SK-N-SH (cell line): ENCODE results near the gene CYP2W1. TPM values are rescaled to one million over a fixed set of nuclear protein-coding genes. Genes with fewer than 3 reads are reported as not detected.

ENCODE experiments used
- CTCF ChIA-PET: fragments of 300-600, 350-600 bp; formaldehyde crosslinking; extraction: SDS; loops from one replicate; lab custom pipeline; 2021; lab: Yijun Ruan, JAX
- POLR2A ChIA-PET: fragments of 350-600 bp; sonication (Branson Sonifier 250); formaldehyde crosslinking; extraction: SDS; loops from one replicate; lab custom pipeline; 2020; ENCODE audit warnings: antibody characterized with exemption, inconsistent platforms; lab: Yijun Ruan, JAX
- DNase-seq: peaks from one replicate; pipeline ENCODE4 v3.0.0; 2012
- H2AFZ ChIP-seq: fragments of 200-600 bp; sonication (generic); 2 replicates; pipeline ENCODE4 v1.8.1; 2016; ENCODE audit warnings: antibody characterized with exemption, mild to moderate bottlenecking, low read depth
- H3F3A ChIP-seq: fragments of 200-600 bp; sonication (generic); replicated peaks from 2 replicates; pipeline ENCODE3; 2016; ENCODE audit warnings: antibody characterized with exemption, mild to moderate bottlenecking; ENCODE audit not compliant: insufficient read depth
- H3K27ac ChIP-seq, 2 experiments: fragments of 200-500 bp in 1 of 2; fragments of 200-600 bp in 1 of 2; sonication (Bioruptor generic) in 1 of 2; sonication (generic), shearing (Covaris generic) in 1 of 2; 2 replicates each; pipeline versions ENCODE4 v1.5.1 to v1.6.1; 2014 to 2016; ENCODE audit warnings: low read depth in 2 of 2, inconsistent platforms in 1 of 2, low read length in 1 of 2, mild to moderate bottlenecking in 1 of 2, mixed read lengths in 1 of 2
- H3K27me3 ChIP-seq: fragments of 200-600 bp; sonication (generic), shearing (Covaris generic); 2 replicates; pipeline ENCODE4 v1.6.1; 2016; ENCODE audit warnings: mixed run types; ENCODE audit not compliant: insufficient read depth
- H3K36me3 ChIP-seq, 2 experiments: fragments of 200-500 bp in 1 of 2; fragments of 200-600 bp in 1 of 2; sonication (Bioruptor generic) in 1 of 2; sonication (generic) in 1 of 2; replicated peaks in 1 of 2; 2 replicates each; pipeline versions ENCODE3 to v1.5.1; 2014 to 2016; ENCODE audit warnings: low read length in 1 of 2, mild to moderate bottlenecking in 1 of 2; ENCODE audit not compliant: insufficient read depth in 2 of 2, control insufficient read depth in 1 of 2
- H3K4me1 ChIP-seq, 2 experiments: fragments of 200-500 bp in 1 of 2; fragments of 200-600 bp in 1 of 2; sonication (Bioruptor generic) in 1 of 2; sonication (generic), shearing (Covaris generic) in 1 of 2; 2 replicates each; pipeline versions ENCODE4 v1.5.1 to v1.6.1; 2014 to 2016; ENCODE audit warnings: low read depth in 1 of 2, low read length in 1 of 2, mixed run types in 1 of 2; ENCODE audit not compliant: insufficient read depth in 2 of 2, control insufficient read depth in 1 of 2
- H3K4me2 ChIP-seq: fragments of 200-600 bp; sonication (generic), shearing (Covaris generic); 2 replicates; pipeline ENCODE4 v1.6.1; 2017; ENCODE audit warnings: mixed run types
- H3K4me3 ChIP-seq, 2 experiments: fragments of 200-500 bp in 1 of 2; fragments of 200-600 bp in 1 of 2; sonication (Bioruptor generic) in 1 of 2; sonication (generic), shearing (Covaris generic) in 1 of 2; 2 replicates each; pipeline versions ENCODE4 v1.5.1 to v1.8.1; 2014 to 2016; ENCODE audit warnings: low read depth in 2 of 2, inconsistent platforms in 1 of 2, low read length in 1 of 2, mild to moderate bottlenecking in 1 of 2, mixed read lengths in 1 of 2, moderate library complexity in 1 of 2
- H3K79me2 ChIP-seq: fragments of 200-600 bp; sonication (generic); 2 replicates; pipeline ENCODE4 v1.8.1; 2017; ENCODE audit warnings: mild to moderate bottlenecking; ENCODE audit not compliant: insufficient read depth
- H3K9ac ChIP-seq: fragments of 200-600 bp; sonication (generic); 2 replicates; pipeline ENCODE4 v1.6.1; 2017; ENCODE audit warnings: mixed run types
- H3K9me2 ChIP-seq: fragments of 200-600 bp; sonication (generic); 2 replicates; pipeline ENCODE4 v1.6.1; 2017; ENCODE audit warnings: mixed run types
- H3K9me3 ChIP-seq: fragments of 200-600 bp; sonication (generic); 2 replicates; pipeline ENCODE4 v1.6.1; 2017; ENCODE audit warnings: mixed run types, mild to moderate bottlenecking, moderate library complexity
- H4K20me1 ChIP-seq: fragments of 200-600 bp; sonication (generic); 2 replicates; pipeline ENCODE4 v1.6.1; 2017; ENCODE audit warnings: mild to moderate bottlenecking, mixed run types; ENCODE audit not compliant: insufficient read depth
- CHD2 ChIP-seq: fragments of 150-350 bp; IDR thresholded peaks from 2 replicates; pipeline ENCODE4 v1.6.1; 2018; ENCODE audit warnings: low read length; ENCODE audit not compliant: partially characterized antibody
- FOSL2 ChIP-seq: IDR thresholded peaks from 2 replicates; pipeline ENCODE4 v1.4.0; 2012; ENCODE audit warnings: low read depth, mild to moderate bottlenecking, moderate library complexity, borderline replicate concordance
- FOXM1 ChIP-seq: IDR thresholded peaks from 2 replicates; pipeline ENCODE4 v1.4.0; 2012; ENCODE audit warnings: low read depth, mild to moderate bottlenecking
- GABPA ChIP-seq: IDR thresholded peaks from 2 replicates; pipeline ENCODE4 v1.4.0; 2012; ENCODE audit warnings: low read depth, mild to moderate bottlenecking
- GATA2 ChIP-seq: sonication (generic); formaldehyde crosslinking; IDR thresholded peaks from 2 replicates; pipeline ENCODE4 v1.5.0; 2020; ENCODE audit warnings: mild to moderate bottlenecking, missing genetic modification reagents
- RAD21 ChIP-seq: IDR thresholded peaks from 2 replicates; pipeline ENCODE4 v1.6.1; 2012; ENCODE audit warnings: mild to moderate bottlenecking, low read length
- SIN3A ChIP-seq: IDR thresholded peaks from 2 replicates; pipeline ENCODE4 v1.6.1; 2012; ENCODE audit warnings: low read depth, mild to moderate bottlenecking, low read length, moderate library complexity, borderline replicate concordance
- TCF12 ChIP-seq: IDR thresholded peaks from 2 replicates; pipeline ENCODE4 v1.4.0; 2012
- WGBS: methylation state at CpG from one replicate; pipeline ENCODE4 v1.1.6; 2017; ENCODE audit warnings: low lambda C conversion rate; 5-methylcytosine and 5-hydroxymethylcytosine counted together
- polyA plus RNA-seq, 3 experiments: library from polyadenylated mRNA; depleted of rRNA; stranded (reverse); fragments of >200 nt; gene quantifications; 2 replicates each; pipeline ENCODE4 v1.2.3, GENCODE V29; 2012
- TF ChIP-seq, protein P1 (sequence below): IDR thresholded peaks from 2 replicates; pipeline ENCODE4 v1.4.0; 2012; ENCODE audit warnings: low read depth, borderline replicate concordance
- TF ChIP-seq, protein P2 (sequence below): fragments of 150-350 bp; IDR thresholded peaks from 2 replicates; pipeline ENCODE4 v1.6.1; 2017; ENCODE audit warnings: antibody characterized with exemption, low read length, low read depth, borderline replicate concordance

Gene CYP2W1
- polyA plus RNA-seq, 1 of the 3 experiments (the other 2 are of a cell fraction) = 0.10 TPM

DNA sequence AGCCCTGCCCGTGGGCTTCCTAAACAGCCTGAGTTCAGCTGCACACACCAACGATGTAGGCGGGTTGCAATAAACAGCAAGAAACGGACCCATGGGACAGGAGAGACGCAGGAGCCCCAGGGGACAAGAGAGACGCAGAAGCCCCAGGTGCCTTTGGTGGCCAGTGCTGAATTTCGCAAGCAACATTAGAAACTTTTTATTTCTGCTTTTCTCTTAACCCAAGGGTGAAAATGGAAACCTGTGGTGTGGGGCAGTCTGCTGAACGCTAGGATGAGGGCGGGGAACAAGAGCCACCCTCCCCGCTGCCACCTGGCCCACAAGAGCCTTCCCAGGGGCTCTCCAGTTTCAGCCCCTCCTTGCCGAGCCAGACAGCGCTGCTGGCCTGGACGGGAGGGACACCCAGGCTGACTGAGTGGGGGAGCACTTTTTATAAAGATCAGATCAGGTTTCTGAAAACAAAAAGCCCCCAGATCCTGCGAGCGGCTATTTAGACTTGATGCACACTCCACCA, 41.4 kb downstream of the CYP2W1 start (continued):
- no peak for TF ChIP-seq FOSL2

DNA sequence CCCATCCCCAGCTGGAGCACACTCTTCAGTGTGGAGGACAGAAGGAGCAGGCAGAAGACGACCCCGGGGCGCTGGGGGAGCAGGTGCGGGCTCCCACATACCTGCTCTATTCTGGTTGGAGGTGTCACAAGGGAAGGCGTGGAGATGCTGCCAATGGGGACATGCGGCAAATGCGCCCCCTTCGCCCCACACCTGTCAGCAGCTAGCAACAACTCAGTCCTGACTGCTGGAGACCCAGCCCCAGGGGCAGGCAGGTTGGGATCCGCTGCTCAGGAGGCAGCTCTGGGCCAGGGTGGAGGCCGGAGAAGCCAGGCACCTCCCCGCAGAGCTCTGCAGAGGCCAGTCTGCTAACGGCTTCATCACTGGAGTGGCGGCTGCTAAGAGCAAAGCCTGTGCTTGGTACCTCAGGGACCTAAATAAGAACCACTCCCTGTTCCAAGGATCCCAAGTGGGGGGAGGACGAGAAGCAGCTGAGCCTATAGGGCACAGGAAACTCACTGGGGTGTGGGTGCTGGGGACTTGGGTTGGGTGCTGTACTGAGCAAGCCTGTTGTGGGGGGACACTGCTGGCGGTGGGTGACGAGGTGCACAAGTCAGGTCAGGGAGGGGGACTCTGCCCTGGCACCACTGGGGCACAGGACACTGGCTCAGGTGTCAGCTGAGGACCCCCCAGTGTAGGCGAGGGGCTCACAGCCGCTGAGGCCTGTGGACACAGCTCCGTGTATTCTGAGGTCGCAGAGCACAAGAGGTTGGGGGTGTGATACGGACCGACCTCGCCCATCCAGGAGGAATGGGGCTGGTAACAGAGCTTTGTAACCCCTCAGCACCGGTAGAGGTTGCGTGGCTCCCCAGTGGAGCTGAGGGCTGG, 42.1 kb downstream of the CYP2W1 start:
- no peak for TF ChIP-seq GABPA
- TF ChIP-seq, protein P1, sequence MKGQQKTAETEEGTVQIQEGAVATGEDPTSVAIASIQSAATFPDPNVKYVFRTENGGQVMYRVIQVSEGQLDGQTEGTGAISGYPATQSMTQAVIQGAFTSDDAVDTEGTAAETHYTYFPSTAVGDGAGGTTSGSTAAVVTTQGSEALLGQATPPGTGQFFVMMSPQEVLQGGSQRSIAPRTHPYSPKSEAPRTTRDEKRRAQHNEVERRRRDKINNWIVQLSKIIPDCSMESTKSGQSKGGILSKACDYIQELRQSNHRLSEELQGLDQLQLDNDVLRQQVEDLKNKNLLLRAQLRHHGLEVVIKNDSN = no peak
- TF ChIP-seq TCF12 = no peak
- TF ChIP-seq GATA2 (CRISPR knock-in tag) = no peak
- no peak for TF ChIP-seq RAD21
- no peak for TF ChIP-seq FOSL2
- Histone ChIP-seq H3K27ac (no peak overlapping the region), H3K79me2 (peaks cover 80% of the 10 kb centered on the region), H3F3A (peaks cover 13% of the 10 kb centered on the region), H3K4me2 (no peak overlapping the region; the same call in 1 of the 2 replicates), H3K9ac (no peak overlapping the region), H3K4me3 (no peak overlapping the region), H4K20me1 (peaks cover 77% of the 10 kb centered on the region), H3K36me3 (peaks cover 33 to 36% of the 10 kb centered on the region in 2 experiments), H3K9me2 (no peaks in the 10 kb centered on the region), H2AFZ (no peak overlapping the region), H3K9me3 (no peaks in the 10 kb centered on the region), H3K27me3 (no peaks in the 10 kb centered on the region), H3K4me1 (peaks cover 11 to 14% of the 10 kb centered on the region in 2 experiments; a peak in 3 of 4 replicates)
- WGBS = 93% methylated on average over 19 of the region's 25 CpGs
- ChIA-PET POLR2A (interaction anchor here (0.8 kb wide), 1 partner anchor 10 kb away, joined by 3 read pairs; no protein-coding TSS in a partner anchor), CTCF (interaction anchor here (1.6 to 8.8 kb wide), 5 partner anchors 20 to 119 kb away, joined by 6 to 101 read pairs (median 8); partner anchors contain the start of gene GPR146)
- DNase-seq = no peak

DNA sequence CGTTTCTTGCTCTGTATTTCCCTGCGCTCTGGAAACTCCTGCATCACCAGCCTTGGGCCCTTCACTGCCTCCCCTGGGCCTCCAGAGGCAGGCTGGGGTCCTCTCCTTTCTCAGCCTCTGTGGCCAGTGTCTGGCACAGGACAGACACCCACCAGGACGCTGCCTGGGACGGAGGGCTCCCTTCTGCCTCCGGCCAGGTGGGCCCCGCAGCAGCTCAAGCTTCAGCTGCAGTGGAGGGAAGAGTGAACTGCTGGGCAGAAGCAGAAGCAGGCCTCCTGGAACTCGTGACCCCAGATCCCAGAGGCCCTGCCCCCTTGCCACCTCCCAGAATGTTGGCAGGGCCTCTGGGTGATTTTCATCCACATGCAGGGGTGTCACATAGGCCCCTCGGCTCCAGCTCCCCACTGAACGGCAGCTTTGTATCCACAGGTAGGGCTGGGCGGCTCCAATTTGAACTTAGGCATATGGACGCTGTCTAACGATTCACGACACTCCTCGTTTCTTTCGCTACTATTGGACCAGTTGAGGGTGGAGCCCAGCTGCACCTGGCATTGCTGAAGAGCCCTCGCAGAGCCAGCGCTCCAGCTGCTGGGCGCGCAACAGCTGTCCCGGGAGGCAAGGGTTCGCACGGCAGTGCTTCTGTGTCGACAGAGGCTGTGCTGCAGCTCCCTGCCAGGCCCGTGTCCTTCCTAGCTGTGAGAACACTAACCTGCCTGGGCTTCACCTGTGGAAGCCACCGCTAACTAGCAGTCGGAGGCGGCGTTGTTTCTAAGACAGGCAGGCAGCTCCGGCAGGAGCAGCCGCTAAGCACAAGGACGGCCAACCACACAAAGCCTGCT, 43.0 kb downstream of the CYP2W1 start:
- H3K4me3 ChIP-seq = no peak overlapping the region
- peaks cover 30 to 33% of the 10 kb centered on the region in 2 experiments for H3K36me3 ChIP-seq
- WGBS = 97% methylated on average over 21 of the region's 31 CpGs
- no peaks in the 10 kb centered on the region for H3K9me3 ChIP-seq
- TF ChIP-seq, protein P2, sequence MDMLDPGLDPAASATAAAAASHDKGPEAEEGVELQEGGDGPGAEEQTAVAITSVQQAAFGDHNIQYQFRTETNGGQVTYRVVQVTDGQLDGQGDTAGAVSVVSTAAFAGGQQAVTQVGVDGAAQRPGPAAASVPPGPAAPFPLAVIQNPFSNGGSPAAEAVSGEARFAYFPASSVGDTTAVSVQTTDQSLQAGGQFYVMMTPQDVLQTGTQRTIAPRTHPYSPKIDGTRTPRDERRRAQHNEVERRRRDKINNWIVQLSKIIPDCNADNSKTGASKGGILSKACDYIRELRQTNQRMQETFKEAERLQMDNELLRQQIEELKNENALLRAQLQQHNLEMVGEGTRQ = no peak
- TF ChIP-seq SIN3A = no peak
- TF ChIP-seq CHD2 = no peak
- no peak for TF ChIP-seq FOXM1
- ChIA-PET CTCF (interaction anchor here (1.6 to 8.8 kb wide), 5 partner anchors 19 to 118 kb away, joined by 6 to 101 read pairs (median 8); partner anchors contain the start of gene GPR146), POLR2A (interaction anchor here (0.8 kb wide), 1 partner anchor 10 kb away, joined by 3 read pairs; no protein-coding TSS in a partner anchor)
- DNase-seq = no peak
- H3K4me1 ChIP-seq = peaks cover 11 to 14% of the 10 kb centered on the region in 2 experiments; a peak in 3 of 4 replicates
- no peak overlapping the region for H2AFZ ChIP-seq
- H4K20me1 ChIP-seq = peaks cover 68% of the 10 kb centered on the region
- H3K9me2 ChIP-seq = no peaks in the 10 kb centered on the region
- peaks cover 13% of the 10 kb centered on the region for H3F3A ChIP-seq
- H3K27me3 ChIP-seq = no peaks in the 10 kb centered on the region
- H3K79me2 ChIP-seq = peaks cover 72% of the 10 kb centered on the region
- no peak overlapping the region for H3K27ac ChIP-seq
- no peak overlapping the region for H3K9ac ChIP-seq
- peak overlapping the region; percentile 99 for H3K4me2 ChIP-seq
